WTC11 (cell line): ENCODE data around the gene PTPRG. TPM values are rescaled to one million over a fixed set of nuclear protein-coding genes. Genes with fewer than 3 reads are reported as not detected.

Experiments used
- ATAC-seq: fragments of 200-7000 bp; cut with Tn5 transposase; 2 replicates; pipeline ENCODE4 v1.10.0; 2021; ENCODE audit warnings: mild to moderate bottlenecking, moderate library complexity
- CTCF ChIA-PET: fragments of 300-600 bp; sonication (Branson Sonifier 250); formaldehyde crosslinking; loops from one replicate; lab custom pipeline; 2021; ENCODE audit warnings: antibody characterized with exemption; lab: Charles Lee
- POLR2A ChIA-PET: fragments of 350-600 bp; sonication (Branson Sonifier 250); formaldehyde crosslinking; loops from one replicate; lab custom pipeline; 2021; ENCODE audit warnings: antibody characterized with exemption; lab: Charles Lee
- DNase-seq: peaks from one replicate; pipeline ENCODE4 v3.0.0; 2021; ENCODE audit warnings: low spot score
- H3K27ac Mint-ChIP-seq: 2 replicates; pipeline ENCODE4 v1.8.0; 2021; ENCODE audit warnings: mixed read lengths
- H3K27me3 Mint-ChIP-seq: 2 replicates; pipeline ENCODE4 v1.8.0; 2021; ENCODE audit warnings: low read depth, mild to moderate bottlenecking, moderate library complexity, mixed read lengths
- H3K36me3 Mint-ChIP-seq: 2 replicates; pipeline ENCODE4 v1.8.0; 2021; ENCODE audit warnings: mixed read lengths
- H3K4me1 Mint-ChIP-seq: 2 replicates; pipeline ENCODE4 v1.8.0; 2022; ENCODE audit warnings: mixed read lengths
- H3K4me3 Mint-ChIP-seq: 2 replicates; pipeline ENCODE4 v1.8.0; 2021; ENCODE audit warnings: mild to moderate bottlenecking, moderate library complexity, mixed read lengths
- H3K9me3 Mint-ChIP-seq: 2 replicates; pipeline ENCODE4 v1.8.0; 2021; ENCODE audit warnings: mixed read lengths
- AR ChIP-seq: fragments of 250-450 bp; sonication (Bioruptor Pico); IDR thresholded peaks from 2 replicates; pipeline ENCODE4 v1.9.0; 2021; ENCODE audit warnings: mild to moderate bottlenecking
- ATF2 ChIP-seq: sonication (generic); formaldehyde crosslinking; IDR thresholded peaks from 2 replicates; pipeline ENCODE4 v1.8.1; 2022; ENCODE audit warnings: low read depth, missing genetic modification reagents, borderline replicate concordance
- CREB1 ChIP-seq: sonication (generic); formaldehyde crosslinking; IDR thresholded peaks from 2 replicates; pipeline ENCODE4 v1.8.0; 2023; ENCODE audit warnings: mild to moderate bottlenecking, missing genetic modification reagents
- ELF4 ChIP-seq: sonication (generic); formaldehyde crosslinking; IDR thresholded peaks from 2 replicates; pipeline ENCODE4 v1.8.1; 2022; ENCODE audit warnings: low read depth, mild to moderate bottlenecking, moderate library complexity, missing genetic modification reagents
- GABPB1 ChIP-seq: sonication (generic); formaldehyde crosslinking; IDR thresholded peaks from 2 replicates; pipeline ENCODE4 v1.8.1; 2023; ENCODE audit warnings: mild to moderate bottlenecking, missing genetic modification reagents
- JAZF1 ChIP-seq: fragments of 250-450 bp; sonication (Bioruptor Pico); IDR thresholded peaks from 2 replicates; pipeline ENCODE4 v1.9.0; 2021; ENCODE audit warnings: moderate library complexity, mild to moderate bottlenecking, inconsistent platforms
- JUN ChIP-seq: sonication (generic); formaldehyde crosslinking; IDR thresholded peaks from 2 replicates; pipeline ENCODE4 v1.8.0; 2023; ENCODE audit warnings: mild to moderate bottlenecking, missing genetic modification reagents
- RORB ChIP-seq: fragments of 250-450 bp; sonication (Bioruptor Pico); IDR thresholded peaks from 2 replicates; pipeline ENCODE4 v1.9.0; 2021; ENCODE audit warnings: mild to moderate bottlenecking
- SMAD3 ChIP-seq: sonication (generic); formaldehyde crosslinking; IDR thresholded peaks from 2 replicates; pipeline ENCODE4 v1.8.0; 2022; ENCODE audit warnings: missing genetic modification reagents, mild to moderate bottlenecking, borderline replicate concordance
- ZNF219 ChIP-seq: sonication (generic); formaldehyde crosslinking; IDR thresholded peaks from 2 replicates; pipeline ENCODE4 v1.8.0; 2023; ENCODE audit warnings: missing genetic modification reagents, mild to moderate bottlenecking, borderline replicate concordance
- total RNA-seq: library from RNA; stranded (reverse); gene quantifications from 3 replicates; pipeline ENCODE4 v1.2.3, GENCODE V29; 2021
- TF ChIP-seq, protein P1 (sequence below): sonication (generic); formaldehyde crosslinking; IDR thresholded peaks from 2 replicates; pipeline ENCODE4 v1.8.1; 2023; ENCODE audit warnings: mild to moderate bottlenecking, missing genetic modification reagents, moderate library complexity
- TF ChIP-seq, protein P2 (sequence below): sonication (generic); formaldehyde crosslinking; IDR thresholded peaks from 2 replicates; pipeline ENCODE4 v1.8.0; 2022; ENCODE audit warnings: mild to moderate bottlenecking, missing genetic modification reagents
- TF ChIP-seq, protein P3 (sequence below): sonication (generic); formaldehyde crosslinking; IDR thresholded peaks from 2 replicates; pipeline ENCODE4 v1.8.0; 2022; ENCODE audit warnings: missing genetic modification reagents

PTPRG gene
- total RNA-seq, 1 experiment from 2014 or later: 106 TPM

- DNase-seq (no peak), ATAC-seq (peak; percentile 64; the same call in 1 of the 2 replicates)
- Mint-ChIP-seq H3K4me1 (peaks cover 18% of the 10 kb centered on the region), H3K9me3 (no peaks in the 10 kb centered on the region; the same call in 1 of the 2 replicates), H3K4me3 (no peak overlapping the region), H3K36me3 (peaks cover 18% of the 10 kb centered on the region), H3K27me3 (no peaks in the 10 kb centered on the region), H3K27ac (no peak overlapping the region)
- ChIA-PET POLR2A (interaction anchor here (0.7 kb wide), 1 partner anchor 10 kb away, joined by 4 read pairs; no protein-coding TSS in a partner anchor), CTCF (interaction anchor here (0.7 to 2.3 kb wide), 7 partner anchors 8 to 567 kb away, joined by 3 to 8 read pairs (median 5); no protein-coding TSS in a partner anchor)
- TF ChIP-seq CREB1 (CRISPR knock-in tag): no peak
- TF ChIP-seq, protein P1, sequence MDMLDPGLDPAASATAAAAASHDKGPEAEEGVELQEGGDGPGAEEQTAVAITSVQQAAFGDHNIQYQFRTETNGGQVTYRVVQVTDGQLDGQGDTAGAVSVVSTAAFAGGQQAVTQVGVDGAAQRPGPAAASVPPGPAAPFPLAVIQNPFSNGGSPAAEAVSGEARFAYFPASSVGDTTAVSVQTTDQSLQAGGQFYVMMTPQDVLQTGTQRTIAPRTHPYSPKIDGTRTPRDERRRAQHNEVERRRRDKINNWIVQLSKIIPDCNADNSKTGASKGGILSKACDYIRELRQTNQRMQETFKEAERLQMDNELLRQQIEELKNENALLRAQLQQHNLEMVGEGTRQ (CRISPR knock-in tag): peak; percentile 55
- TF ChIP-seq ATF2: no peak
Observed at GRCh38 chr3:62131050-62131449, 569.7 kb downstream of the PTPRG start.

DNA sequence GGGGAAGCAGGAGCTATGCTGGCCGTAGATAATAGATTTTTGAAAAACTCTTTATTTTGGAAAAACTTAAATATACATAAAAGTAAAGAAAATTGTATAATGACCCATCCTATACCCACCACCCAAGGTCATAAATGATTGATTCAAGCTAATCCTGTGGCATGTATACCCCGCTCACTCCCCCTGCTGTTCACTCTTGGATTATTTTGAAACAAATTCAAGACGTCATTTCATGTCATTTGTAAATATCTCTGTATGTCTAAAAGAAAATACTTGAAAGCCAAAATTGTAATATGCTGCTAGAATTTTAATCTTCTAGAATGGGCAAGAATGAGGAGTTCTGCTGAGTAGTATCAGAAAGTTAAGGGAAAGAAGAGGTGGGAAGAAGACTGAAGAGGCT, 570.2 kb downstream of the PTPRG start:
- TF ChIP-seq, protein P2, sequence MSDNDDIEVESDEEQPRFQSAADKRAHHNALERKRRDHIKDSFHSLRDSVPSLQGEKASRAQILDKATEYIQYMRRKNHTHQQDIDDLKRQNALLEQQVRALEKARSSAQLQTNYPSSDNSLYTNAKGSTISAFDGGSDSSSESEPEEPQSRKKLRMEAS (CRISPR knock-in tag): no peak
- TF ChIP-seq JUN (CRISPR knock-in tag): no peak
- no peak for TF ChIP-seq JAZF1 (CRISPR knock-in tag)
- TF ChIP-seq ELF4 (CRISPR knock-in tag): no peak
- TF ChIP-seq ZNF219 (CRISPR knock-in tag): no peak
- no peak for TF ChIP-seq GABPB1
- TF ChIP-seq SMAD3 (CRISPR knock-in tag): no peak
- no peak for TF ChIP-seq RORB (CRISPR knock-in tag)
- TF ChIP-seq, protein P3, sequence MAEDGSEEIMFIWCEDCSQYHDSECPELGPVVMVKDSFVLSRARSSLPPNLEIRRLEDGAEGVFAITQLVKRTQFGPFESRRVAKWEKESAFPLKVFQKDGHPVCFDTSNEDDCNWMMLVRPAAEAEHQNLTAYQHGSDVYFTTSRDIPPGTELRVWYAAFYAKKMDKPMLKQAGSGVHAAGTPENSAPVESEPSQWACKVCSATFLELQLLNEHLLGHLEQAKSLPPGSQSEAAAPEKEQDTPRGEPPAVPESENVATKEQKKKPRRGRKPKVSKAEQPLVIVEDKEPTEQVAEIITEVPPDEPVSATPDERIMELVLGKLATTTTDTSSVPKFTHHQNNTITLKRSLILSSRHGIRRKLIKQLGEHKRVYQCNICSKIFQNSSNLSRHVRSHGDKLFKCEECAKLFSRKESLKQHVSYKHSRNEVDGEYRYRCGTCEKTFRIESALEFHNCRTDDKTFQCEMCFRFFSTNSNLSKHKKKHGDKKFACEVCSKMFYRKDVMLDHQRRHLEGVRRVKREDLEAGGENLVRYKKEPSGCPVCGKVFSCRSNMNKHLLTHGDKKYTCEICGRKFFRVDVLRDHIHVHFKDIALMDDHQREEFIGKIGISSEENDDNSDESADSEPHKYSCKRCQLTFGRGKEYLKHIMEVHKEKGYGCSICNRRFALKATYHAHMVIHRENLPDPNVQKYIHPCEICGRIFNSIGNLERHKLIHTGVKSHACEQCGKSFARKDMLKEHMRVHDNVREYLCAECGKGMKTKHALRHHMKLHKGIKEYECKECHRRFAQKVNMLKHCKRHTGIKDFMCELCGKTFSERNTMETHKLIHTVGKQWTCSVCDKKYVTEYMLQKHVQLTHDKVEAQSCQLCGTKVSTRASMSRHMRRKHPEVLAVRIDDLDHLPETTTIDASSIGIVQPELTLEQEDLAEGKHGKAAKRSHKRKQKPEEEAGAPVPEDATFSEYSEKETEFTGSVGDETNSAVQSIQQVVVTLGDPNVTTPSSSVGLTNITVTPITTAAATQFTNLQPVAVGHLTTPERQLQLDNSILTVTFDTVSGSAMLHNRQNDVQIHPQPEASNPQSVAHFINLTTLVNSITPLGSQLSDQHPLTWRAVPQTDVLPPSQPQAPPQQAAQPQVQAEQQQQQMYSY: no peak
- TF ChIP-seq AR (CRISPR knock-in tag): no peak
- no peak overlapping the region for H3K27ac Mint-ChIP-seq
- H3K27me3 Mint-ChIP-seq: no peaks in the 10 kb centered on the region
- no peaks in the 10 kb centered on the region; the same call in 1 of the 2 replicates for H3K9me3 Mint-ChIP-seq
- H3K4me1 Mint-ChIP-seq: peaks cover 17% of the 10 kb centered on the region
- peak; percentile 46; the same call in 1 of the 2 replicates for ATAC-seq
- POLR2A ChIA-PET: no interaction called here
- CTCF ChIA-PET: interaction anchor here (0.7 to 2.3 kb wide), 5 partner anchors 9 to 567 kb away, joined by 3 to 8 read pairs (median 6); no protein-coding TSS in a partner anchor
- no peak overlapping the region for H3K4me3 Mint-ChIP-seq
- peaks cover 20% of the 10 kb centered on the region for H3K36me3 Mint-ChIP-seq
- no peak for DNase-seq
